Lung (tissue), 12 donors: ENCODE measurements around the gene ZCCHC24. TPM values are rescaled to one million over a fixed set of nuclear protein-coding genes. Genes with fewer than 3 reads are reported as not detected.

Experiments
- ATAC-seq: fragments of 200-7000 bp; cut with Tn5 transposase; one replicate; pipeline ENCODE4 v1.9.1; 2020; ENCODE audit warnings: moderate number of reproducible peaks; ENCODE audit not compliant: insufficient read depth, low FRiP score
- DNase-seq, 3 donors: peaks; one replicate each; pipeline ENCODE4 v3.0.0-alpha.2; 2013 to 2017
- H3K27ac ChIP-seq, 2 donors: one replicate each; pipeline ENCODE4 v1.5.1; 2013; ENCODE audit warnings: mild to moderate bottlenecking in 2 of 2, moderate library complexity in 2 of 2, control low read depth in 1 of 2, inconsistent platforms in 1 of 2, low read depth in 1 of 2, low read length in 1 of 2
- H3K27me3 ChIP-seq, 3 donors: one replicate each; pipeline ENCODE4 v1.5.1; 2013; ENCODE audit warnings: low read length in 2 of 3; ENCODE audit not compliant: control insufficient read depth in 3 of 3, insufficient read depth in 3 of 3
- H3K36me3 ChIP-seq, 4 donors: one replicate each; pipeline ENCODE4 v1.5.1; 2013; ENCODE audit warnings: low read length in 4 of 4, mild to moderate bottlenecking in 1 of 4, moderate library complexity in 1 of 4; ENCODE audit not compliant: control insufficient read depth in 4 of 4, insufficient read depth in 4 of 4
- H3K4me1 ChIP-seq, 5 donors: one replicate each; pipeline ENCODE4 v1.5.1; 2013; ENCODE audit warnings: low read length in 5 of 5, mild to moderate bottlenecking in 2 of 5, moderate library complexity in 1 of 5; ENCODE audit not compliant: control insufficient read depth in 5 of 5, insufficient read depth in 5 of 5
- H3K4me3 ChIP-seq: one replicate; pipeline ENCODE4 v1.5.1; 2013; ENCODE audit warnings: mild to moderate bottlenecking, control low read depth, moderate library complexity
- H3K9ac ChIP-seq, 2 donors: one replicate each; pipeline ENCODE4 v1.5.1; 2013; ENCODE audit warnings: low read length in 2 of 2, control low read depth in 1 of 2; ENCODE audit not compliant: insufficient read depth in 1 of 2
- H3K9me3 ChIP-seq, 4 donors: one replicate each; pipeline ENCODE4 v1.5.1; 2013; ENCODE audit warnings: low read length in 3 of 4, mild to moderate bottlenecking in 1 of 4, moderate library complexity in 1 of 4; ENCODE audit not compliant: control insufficient read depth in 4 of 4, insufficient read depth in 3 of 4
- WGBS, 2 donors: extraction: QIAGEN DNeasy Blood & Tissue Kit; methylation state at CpG; one replicate each; pipeline ENCODE4 v1.1.7; 2013; 5-methylcytosine and 5-hydroxymethylcytosine counted together
- polyA plus RNA-seq, 2 donors: library from polyadenylated mRNA; stranded (reverse); fragments of 200-250 nt; gene quantifications; one replicate each; pipeline ENCODE4 v1.2.1, GENCODE V29; 2013
- total RNA-seq, 2 donors: library from RNA; depleted of rRNA in 1 of 2; stranded (reverse); fragments of >200 nt in 1 of 2; gene quantifications; one replicate each; pipeline ENCODE4 v1.2.1, GENCODE V29; 2014 to 2021
- TF ChIP-seq, protein P1 (sequence below): IDR thresholded peaks from 2 replicates; pipeline ENCODE4 v1.5.1; 2012; ENCODE audit warnings: mild to moderate bottlenecking; ENCODE audit errors: control extremely low read depth, extremely low read depth
- donor health status: control.
- donor health status: control.
- donor health status: Bipolar disorder and iron deficiency.
- donor health status: healthy.
- donor health status: DM: yes; HTN: yes; CAD: no.

The ZCCHC24 gene
- total and polyA plus RNA-seq, 4 donors: 10.4 to 33.5 (median 13.5) TPM

DNA sequence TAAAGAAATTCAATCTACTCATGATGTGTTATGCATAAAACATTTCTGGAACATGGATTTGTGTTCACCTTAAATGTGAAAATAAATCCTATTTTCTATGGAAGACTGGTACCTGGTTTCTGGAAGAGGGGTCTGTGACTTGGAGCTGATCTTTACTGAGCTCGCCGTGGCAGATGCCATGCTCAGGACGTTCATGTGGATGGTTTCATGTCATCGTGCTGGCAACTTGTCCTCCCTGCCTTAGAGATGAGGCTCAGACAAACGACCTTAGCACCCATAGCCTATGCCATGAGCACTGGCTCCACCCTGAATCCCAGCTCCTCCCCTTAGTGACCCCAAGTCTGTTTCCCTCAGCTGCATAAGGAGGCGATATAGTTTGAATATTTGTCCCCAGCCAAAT is 90.8 kb downstream of the ZCCHC24 start:
- no peaks in the 10 kb centered on the region for H3K9me3 ChIP-seq
- no peak overlapping the region for H3K27ac ChIP-seq
- ATAC-seq (no peak), DNase-seq (no peak)
- peaks cover 18 to 48% (median 32%) of the 10 kb centered on the region in 4 donors for H3K36me3 ChIP-seq
- 91 to 95% methylated on average over 6 of the region's 6 CpGs for WGBS, 2 donors
- H3K4me1 ChIP-seq: peaks cover 0 to 1% (median 0%) of the 10 kb centered on the region in 5 donors
- TF ChIP-seq, protein P1, sequence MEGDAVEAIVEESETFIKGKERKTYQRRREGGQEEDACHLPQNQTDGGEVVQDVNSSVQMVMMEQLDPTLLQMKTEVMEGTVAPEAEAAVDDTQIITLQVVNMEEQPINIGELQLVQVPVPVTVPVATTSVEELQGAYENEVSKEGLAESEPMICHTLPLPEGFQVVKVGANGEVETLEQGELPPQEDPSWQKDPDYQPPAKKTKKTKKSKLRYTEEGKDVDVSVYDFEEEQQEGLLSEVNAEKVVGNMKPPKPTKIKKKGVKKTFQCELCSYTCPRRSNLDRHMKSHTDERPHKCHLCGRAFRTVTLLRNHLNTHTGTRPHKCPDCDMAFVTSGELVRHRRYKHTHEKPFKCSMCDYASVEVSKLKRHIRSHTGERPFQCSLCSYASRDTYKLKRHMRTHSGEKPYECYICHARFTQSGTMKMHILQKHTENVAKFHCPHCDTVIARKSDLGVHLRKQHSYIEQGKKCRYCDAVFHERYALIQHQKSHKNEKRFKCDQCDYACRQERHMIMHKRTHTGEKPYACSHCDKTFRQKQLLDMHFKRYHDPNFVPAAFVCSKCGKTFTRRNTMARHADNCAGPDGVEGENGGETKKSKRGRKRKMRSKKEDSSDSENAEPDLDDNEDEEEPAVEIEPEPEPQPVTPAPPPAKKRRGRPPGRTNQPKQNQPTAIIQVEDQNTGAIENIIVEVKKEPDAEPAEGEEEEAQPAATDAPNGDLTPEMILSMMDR: no peak
- no peak overlapping the region for H3K4me3 ChIP-seq
- no peak overlapping the region for H3K9ac ChIP-seq
- H3K27me3 ChIP-seq: no peaks in the 10 kb centered on the region

DNA sequence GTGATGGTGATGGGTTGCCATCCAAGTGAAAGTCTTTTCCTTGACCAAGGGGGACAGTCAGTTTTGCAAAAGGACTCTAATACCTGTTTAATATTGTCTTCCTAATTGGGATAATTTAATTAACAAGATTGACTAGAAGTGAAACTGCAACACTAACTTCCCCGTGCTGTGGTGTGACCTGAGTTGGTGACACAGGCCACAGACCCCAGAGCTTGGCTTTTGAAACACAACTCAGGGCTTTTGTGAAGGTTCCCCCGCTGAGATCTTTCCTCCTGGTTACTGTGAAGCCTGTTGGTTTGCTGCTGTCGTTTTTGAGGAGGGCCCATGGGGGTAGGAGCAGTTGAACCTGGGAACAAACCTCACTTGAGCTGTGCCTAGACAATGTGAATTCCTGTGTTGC is 91.3 kb downstream of the ZCCHC24 start:
- Histone ChIP-seq H3K27ac (no peak overlapping the region), H3K4me1 (peaks cover 0 to 1% (median 0%) of the 10 kb centered on the region in 5 donors), H3K9ac (no peak overlapping the region), H3K4me3 (no peak overlapping the region), H3K9me3 (no peaks in the 10 kb centered on the region), H3K27me3 (no peaks in the 10 kb centered on the region), H3K36me3 (peaks cover 18 to 48% (median 32%) of the 10 kb centered on the region in 4 donors)
- 15 to 43% methylated on average over 3 of the region's 3 CpGs for WGBS, 2 donors
- DNase-seq (no peak), ATAC-seq (no peak)
- TF ChIP-seq, protein P1: no peak

DNA sequence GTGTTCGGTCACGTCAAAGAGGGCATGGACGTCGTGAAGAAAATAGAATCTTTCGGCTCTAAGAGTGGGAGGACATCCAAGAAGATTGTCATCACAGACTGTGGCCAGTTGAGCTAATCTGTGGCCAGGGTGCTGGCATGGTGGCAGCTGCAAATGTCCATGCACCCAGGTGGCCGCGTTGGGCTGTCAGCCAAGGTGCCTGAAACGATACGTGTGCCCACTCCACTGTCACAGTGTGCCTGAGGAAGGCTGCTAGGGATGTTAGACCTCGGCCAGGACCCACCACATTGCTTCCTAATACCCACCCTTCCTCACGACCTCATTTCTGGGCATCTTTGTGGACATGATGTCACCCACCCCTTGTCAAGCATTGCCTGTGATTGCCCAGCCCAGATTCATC is 91.7 kb downstream of the ZCCHC24 start:
- TF ChIP-seq, protein P1: no peak
- ATAC-seq (no peak), DNase-seq (no peak)
- Histone ChIP-seq H3K27ac (no peak overlapping the region), H3K9ac (no peak overlapping the region), H3K36me3 (peaks cover 18 to 48% (median 32%) of the 10 kb centered on the region in 4 donors), H3K4me3 (no peak overlapping the region), H3K27me3 (no peaks in the 10 kb centered on the region), H3K9me3 (no peaks in the 10 kb centered on the region), H3K4me1 (peaks cover 0 to 4% (median 1%) of the 10 kb centered on the region in 5 donors)
- 86 to 91% methylated on average over 11 of the region's 11 CpGs for WGBS, 2 donors

DNA sequence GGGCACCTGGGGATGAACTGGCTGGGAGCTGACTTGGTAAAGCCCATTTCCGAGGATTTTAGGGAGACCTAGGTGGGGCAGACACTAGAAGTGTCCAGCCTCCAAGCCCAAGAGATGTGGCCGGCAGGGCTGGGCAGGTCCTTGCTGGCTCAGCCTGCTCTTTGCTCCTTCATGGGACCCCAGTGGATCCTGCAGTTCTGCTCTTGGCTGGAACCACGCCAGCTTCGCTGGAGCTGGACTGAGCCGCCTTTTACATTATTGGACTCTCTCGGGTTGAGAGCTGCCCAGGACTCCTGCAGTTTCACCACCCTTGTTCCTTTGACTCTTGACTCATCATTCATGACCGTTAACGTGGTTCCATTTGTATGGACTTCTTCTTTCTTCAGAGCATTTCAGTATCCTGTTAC is 92.4 kb downstream of the ZCCHC24 start:
- Histone ChIP-seq H3K27ac (no peak overlapping the region), H3K4me3 (no peak overlapping the region), H3K9me3 (no peaks in the 10 kb centered on the region), H3K27me3 (no peaks in the 10 kb centered on the region), H3K36me3 (peaks cover 18 to 48% (median 31%) of the 10 kb centered on the region in 4 donors), H3K4me1 (peaks cover 0 to 12% (median 3%) of the 10 kb centered on the region in 5 donors), H3K9ac (no peak overlapping the region)
- 54 to 75% methylated on average over 8 of the region's 8 CpGs for WGBS, 2 donors
- DNase-seq (no peak), ATAC-seq (no peak)
- TF ChIP-seq, protein P1: no peak
